AG04449 (cell line): ENCODE results near the gene NELL2.
"Not testable (repeated sequence)": the region's sequence is repeated elsewhere in the genome, so short reads cannot be mapped to it uniquely, and the experiment has no call there.

Experiments used
- CTCF ChIA-PET: fragments of 350-600 bp; formaldehyde crosslinking; extraction: SDS; loops from one replicate; lab custom pipeline; 2021; ENCODE audit warnings: antibody characterized with exemption; lab: Yijun Ruan, JAX
- POLR2A ChIA-PET: fragments of 400-600, 350-600 bp; formaldehyde crosslinking; extraction: SDS; loops from one replicate; lab custom pipeline; 2020; ENCODE audit warnings: antibody characterized with exemption, inconsistent platforms; lab: Yijun Ruan, JAX
- DNase-seq: peaks from one replicate; pipeline ENCODE4 v3.0.0-alpha.2; 2010; ENCODE audit warnings: low read depth, low spot score
- H3K4me3 ChIP-seq: 2 replicates; pipeline ENCODE4 v1.5.1; 2011; ENCODE audit warnings: low read depth, mild to moderate bottlenecking, control low read depth, low read length
- TF ChIP-seq, protein P1 (sequence below): IDR thresholded peaks from one replicate; pipeline ENCODE4 v1.5.1; 2011; ENCODE audit warnings: mild to moderate bottlenecking, moderate library complexity, low read length, control low read depth, inconsistent platforms; ENCODE audit not compliant: insufficient read depth; ENCODE audit errors: missing control alignments

NELL2 gene

GRCh38 chr12:44827832-44828438 is 48.2 kb downstream of the NELL2 start:
- ChIA-PET CTCF (no interaction called here), POLR2A (no interaction called here)
- no peak for DNase-seq
- no peak overlapping the region for H3K4me3 ChIP-seq
- TF ChIP-seq, protein P1, sequence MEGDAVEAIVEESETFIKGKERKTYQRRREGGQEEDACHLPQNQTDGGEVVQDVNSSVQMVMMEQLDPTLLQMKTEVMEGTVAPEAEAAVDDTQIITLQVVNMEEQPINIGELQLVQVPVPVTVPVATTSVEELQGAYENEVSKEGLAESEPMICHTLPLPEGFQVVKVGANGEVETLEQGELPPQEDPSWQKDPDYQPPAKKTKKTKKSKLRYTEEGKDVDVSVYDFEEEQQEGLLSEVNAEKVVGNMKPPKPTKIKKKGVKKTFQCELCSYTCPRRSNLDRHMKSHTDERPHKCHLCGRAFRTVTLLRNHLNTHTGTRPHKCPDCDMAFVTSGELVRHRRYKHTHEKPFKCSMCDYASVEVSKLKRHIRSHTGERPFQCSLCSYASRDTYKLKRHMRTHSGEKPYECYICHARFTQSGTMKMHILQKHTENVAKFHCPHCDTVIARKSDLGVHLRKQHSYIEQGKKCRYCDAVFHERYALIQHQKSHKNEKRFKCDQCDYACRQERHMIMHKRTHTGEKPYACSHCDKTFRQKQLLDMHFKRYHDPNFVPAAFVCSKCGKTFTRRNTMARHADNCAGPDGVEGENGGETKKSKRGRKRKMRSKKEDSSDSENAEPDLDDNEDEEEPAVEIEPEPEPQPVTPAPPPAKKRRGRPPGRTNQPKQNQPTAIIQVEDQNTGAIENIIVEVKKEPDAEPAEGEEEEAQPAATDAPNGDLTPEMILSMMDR: no peak

DNA sequence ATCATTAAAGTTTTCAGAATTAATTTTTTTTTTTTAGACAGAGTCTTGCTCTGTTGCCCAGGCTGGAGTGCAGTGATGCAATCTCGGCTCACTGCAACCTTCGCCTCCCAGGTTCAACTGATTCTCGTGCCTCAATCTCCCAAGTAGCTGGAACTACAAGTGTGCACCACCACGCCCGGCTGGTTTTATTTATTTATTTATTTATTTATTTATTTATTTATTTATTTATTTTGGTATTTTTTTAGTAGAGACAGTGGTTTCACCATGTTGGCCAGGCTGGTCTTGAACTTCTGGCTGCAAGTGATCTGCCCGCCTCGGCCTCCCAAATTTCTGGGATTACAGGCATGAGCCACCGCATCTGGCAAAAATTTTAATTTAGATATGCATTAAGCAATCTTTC is 54.4 kb downstream of the NELL2 start:
- POLR2A ChIA-PET, DNase-seq, CTCF ChIA-PET, H3K4me3 ChIP-seq: not testable (repeated sequence)

GRCh38 chr12:44819884-44820283 is 56.2 kb downstream of the NELL2 start:
- no peak overlapping the region for H3K4me3 ChIP-seq
- DNase-seq: no peak
- ChIA-PET POLR2A (no interaction called here), CTCF (no interaction called here)
- TF ChIP-seq, protein P1: no peak

- DNase-seq: no peak
- TF ChIP-seq, protein P1: no peak
- POLR2A ChIA-PET: no interaction called here
- CTCF ChIA-PET: no interaction called here
- no peak overlapping the region for H3K4me3 ChIP-seq
Measured at GRCh38 chr12:44817687-44818086, 58.4 kb downstream of the NELL2 start.

DNA sequence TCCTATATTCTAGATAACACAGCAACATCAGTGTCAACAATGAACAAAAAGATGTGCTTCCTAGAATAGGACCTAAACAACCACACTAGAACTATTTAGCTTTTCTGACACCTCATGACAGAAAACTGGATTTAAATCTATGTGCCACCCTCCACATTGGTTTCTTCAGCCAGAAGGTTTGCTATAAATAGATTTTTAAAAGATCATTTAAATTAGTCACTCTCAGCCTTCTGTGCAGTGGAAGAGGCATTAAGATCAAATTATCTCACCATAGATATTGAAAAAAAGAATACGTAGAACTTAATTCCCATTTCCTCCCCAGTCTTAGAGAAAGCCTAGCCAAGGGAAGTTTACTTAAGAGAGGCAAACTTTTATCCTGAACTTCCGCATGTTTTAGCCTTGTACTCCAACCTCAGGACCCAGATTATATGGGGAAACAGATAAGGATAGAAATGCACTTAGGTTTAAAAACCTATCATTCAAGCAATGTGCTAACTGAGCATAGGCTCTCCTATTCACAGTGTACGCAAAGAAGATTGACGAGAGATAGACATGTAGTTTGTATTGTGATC is 59.6 kb downstream of the NELL2 start:
- TF ChIP-seq, protein P1: no peak
- CTCF ChIA-PET: no interaction called here
- no peak overlapping the region for H3K4me3 ChIP-seq

GRCh38 chr12:44812062-44812461 is 64.1 kb downstream of the NELL2 start:
- H3K4me3 ChIP-seq: no peak overlapping the region
- DNase-seq: no peak
- TF ChIP-seq, protein P1: no peak
- ChIA-PET POLR2A (no interaction called here), CTCF (interaction anchor here (1.7 kb wide), 1 partner anchor 35 kb away, joined by 4 read pairs; no protein-coding TSS in a partner anchor)

More for the DNA sequence above, 59.6 kb downstream of the NELL2 start:
- DNase-seq: no peak
- POLR2A ChIA-PET: no interaction called here

GRCh38 chr12:44804068-44804467 is 72.0 kb downstream of the NELL2 start:
- TF ChIP-seq, protein P1: no peak
- POLR2A ChIA-PET: no interaction called here
- no peak overlapping the region for H3K4me3 ChIP-seq
- DNase-seq: no peak
- CTCF ChIA-PET: no interaction called here
